ENCODE data around the gene RGS12. TPM values are rescaled to one million over a fixed set of nuclear protein-coding genes. Genes with fewer than 3 reads are reported as not detected.

The RGS12 gene
- total RNA-seq, 1 donor from 2014 or later = 81.9 TPM

DNA sequence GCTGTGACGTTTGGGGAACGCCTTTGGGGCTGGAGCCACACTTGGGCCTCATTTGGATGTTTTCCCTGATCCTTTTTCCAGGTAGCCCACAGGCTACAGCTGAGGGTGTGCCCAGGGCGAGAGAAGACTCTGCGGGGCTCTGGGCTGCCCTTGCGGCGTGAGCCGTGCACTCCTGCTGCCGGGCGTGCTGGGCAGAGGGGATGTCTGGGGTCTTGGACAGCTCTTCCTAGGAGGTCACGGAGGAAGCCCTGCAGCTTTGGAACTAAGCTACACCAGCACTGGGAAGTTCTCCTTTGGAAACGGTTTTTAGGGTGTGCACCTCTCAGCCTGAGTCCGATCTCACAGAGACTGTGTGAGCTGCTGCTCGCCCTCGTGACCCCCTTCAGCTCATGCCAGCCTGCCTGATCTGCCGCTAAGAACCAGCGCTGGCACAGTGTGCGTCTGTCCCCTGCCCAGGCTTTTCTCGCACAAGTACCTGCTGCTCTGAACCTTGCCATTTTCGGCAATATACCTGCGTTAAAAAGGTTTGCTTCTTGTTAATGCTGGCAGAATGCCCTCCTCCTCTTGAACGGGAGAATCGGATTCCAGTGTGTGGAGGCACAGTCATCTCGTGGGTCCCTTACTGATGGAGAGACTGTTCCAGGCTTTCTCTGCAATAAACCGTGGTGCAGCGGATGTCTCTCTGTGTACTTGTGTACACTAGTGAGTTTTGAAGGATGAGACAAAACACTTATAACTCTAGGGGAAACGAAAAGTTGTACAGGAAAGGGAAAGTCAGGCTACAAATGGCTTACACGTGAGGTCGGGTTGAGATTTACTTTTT lies 29.6 kb upstream of the RGS12 start:
- TF ChIP-seq, protein P1, sequence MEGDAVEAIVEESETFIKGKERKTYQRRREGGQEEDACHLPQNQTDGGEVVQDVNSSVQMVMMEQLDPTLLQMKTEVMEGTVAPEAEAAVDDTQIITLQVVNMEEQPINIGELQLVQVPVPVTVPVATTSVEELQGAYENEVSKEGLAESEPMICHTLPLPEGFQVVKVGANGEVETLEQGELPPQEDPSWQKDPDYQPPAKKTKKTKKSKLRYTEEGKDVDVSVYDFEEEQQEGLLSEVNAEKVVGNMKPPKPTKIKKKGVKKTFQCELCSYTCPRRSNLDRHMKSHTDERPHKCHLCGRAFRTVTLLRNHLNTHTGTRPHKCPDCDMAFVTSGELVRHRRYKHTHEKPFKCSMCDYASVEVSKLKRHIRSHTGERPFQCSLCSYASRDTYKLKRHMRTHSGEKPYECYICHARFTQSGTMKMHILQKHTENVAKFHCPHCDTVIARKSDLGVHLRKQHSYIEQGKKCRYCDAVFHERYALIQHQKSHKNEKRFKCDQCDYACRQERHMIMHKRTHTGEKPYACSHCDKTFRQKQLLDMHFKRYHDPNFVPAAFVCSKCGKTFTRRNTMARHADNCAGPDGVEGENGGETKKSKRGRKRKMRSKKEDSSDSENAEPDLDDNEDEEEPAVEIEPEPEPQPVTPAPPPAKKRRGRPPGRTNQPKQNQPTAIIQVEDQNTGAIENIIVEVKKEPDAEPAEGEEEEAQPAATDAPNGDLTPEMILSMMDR (IDR thresholded peaks at IDR 0.05; ENCODE audit: unreplicated experiment) = no peak
- Mint-ChIP-seq H3K4me3 (no peak overlapping the region), H3K4me1 (peaks cover 2% of the 10 kb centered on the region), H3K36me3 (no peaks in the 10 kb centered on the region), H3K9me3 (no peaks in the 10 kb centered on the region), H3K27me3 (ENCODE audit: low read depth) (no peaks in the 10 kb centered on the region), H3K27ac (no peak overlapping the region)
- no peak for DNase-seq (ENCODE audit: low spot score in 2 of 2, unreplicated experiment in 2 of 2)

DNA sequence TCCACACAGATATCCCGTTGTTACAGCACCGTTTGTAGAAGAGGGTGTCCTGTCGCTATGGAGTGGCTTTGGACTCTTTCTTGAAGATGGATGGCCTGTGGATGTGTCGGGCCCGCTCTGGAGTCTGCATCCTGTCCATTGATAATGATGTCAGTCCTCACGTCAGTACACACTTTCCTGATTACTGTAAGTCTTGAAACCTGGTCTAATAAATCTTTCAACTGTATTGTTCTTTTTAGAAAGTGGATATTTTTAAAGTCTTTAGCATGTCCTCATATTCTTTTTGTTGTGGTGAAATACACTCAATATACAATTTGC lies 29.0 kb upstream of the RGS12 start:
- Mint-ChIP-seq H3K9me3 (no peaks in the 10 kb centered on the region), H3K36me3 (no peaks in the 10 kb centered on the region), H3K27ac (no peak overlapping the region), H3K4me1 (peaks cover 4% of the 10 kb centered on the region), H3K27me3 (ENCODE audit: low read depth) (no peaks in the 10 kb centered on the region), H3K4me3 (no peak overlapping the region)
- TF ChIP-seq, protein P1 (IDR thresholded peaks at IDR 0.05; ENCODE audit: unreplicated experiment) = no peak
- DNase-seq (ENCODE audit: low spot score in 2 of 2, unreplicated experiment in 2 of 2) = no peak

DNA sequence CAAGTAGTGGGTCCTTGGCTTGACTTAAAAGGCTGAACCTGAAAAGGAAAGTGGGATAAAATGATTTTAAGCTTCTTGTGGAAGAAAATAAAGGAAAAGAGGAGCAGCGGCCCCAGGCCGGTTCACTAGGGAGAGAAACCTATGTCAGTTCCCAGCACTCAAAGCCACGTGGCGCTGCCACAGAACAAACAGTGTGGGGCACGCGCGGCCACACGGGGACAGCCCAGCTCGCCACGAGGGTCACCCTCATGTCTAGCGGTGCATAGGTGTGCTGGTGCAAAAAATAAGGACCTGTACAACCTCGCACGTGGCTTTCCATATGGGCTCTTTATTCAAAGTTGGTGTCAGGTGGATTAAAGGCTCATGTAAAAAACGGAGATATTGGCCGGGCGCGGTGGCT lies 26.7 kb upstream of the RGS12 start:
- no peak for DNase-seq (ENCODE audit: low spot score in 2 of 2, unreplicated experiment in 2 of 2)
- Mint-ChIP-seq H3K36me3 (no peaks in the 10 kb centered on the region), H3K4me1 (peaks cover 4% of the 10 kb centered on the region), H3K27ac (no peak overlapping the region), H3K27me3 (ENCODE audit: low read depth) (no peaks in the 10 kb centered on the region), H3K4me3 (no peak overlapping the region), H3K9me3 (no peaks in the 10 kb centered on the region)
- TF ChIP-seq, protein P1 (IDR thresholded peaks at IDR 0.05; ENCODE audit: unreplicated experiment) = no peak

DNA sequence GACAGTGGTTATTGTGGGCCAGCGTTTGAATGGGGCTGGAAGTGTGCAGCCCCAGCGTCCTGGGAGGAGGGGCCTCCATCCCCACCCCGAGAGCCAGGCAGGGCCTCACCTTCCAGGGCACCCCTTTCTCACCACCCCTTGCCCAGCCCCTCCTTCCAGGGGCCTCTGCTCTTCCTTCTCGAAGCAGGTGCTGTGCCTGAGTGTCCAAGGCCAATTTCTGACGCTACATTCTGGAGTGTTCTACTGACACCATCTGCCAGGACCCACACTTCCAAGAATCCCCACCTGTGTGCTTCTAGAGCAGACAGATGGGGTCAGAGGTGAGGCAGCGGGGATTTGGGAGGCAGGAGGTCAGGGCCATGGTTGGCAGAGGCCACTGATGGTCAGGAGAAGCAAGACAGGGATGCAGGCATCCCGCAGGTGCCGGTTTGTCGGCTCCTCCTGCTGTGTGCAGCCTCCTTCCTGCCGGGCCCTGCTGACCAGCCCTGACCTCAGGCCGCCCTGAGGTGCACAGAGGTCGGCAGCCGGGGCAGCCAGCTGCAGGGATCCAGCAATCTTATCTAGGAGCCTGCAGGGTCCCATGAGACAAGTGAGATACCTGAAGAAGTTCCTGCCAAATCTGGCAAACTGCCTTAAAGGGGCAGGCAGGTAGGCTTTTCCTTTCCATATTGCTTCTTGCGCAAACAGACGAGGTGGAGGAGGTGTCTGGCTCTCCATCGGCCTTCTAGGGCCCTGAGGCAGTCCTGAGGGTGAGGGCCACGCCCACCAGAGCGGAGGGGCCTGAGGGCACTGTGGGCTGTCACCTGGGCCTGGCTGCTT lies 25.0 kb upstream of the RGS12 start:
- DNase-seq (ENCODE audit: low spot score in 2 of 2, unreplicated experiment in 2 of 2) = no peak
- no peak overlapping the region for H3K4me3 Mint-ChIP-seq
- peaks cover 2% of the 10 kb centered on the region for H3K27me3 Mint-ChIP-seq (ENCODE audit: low read depth)
- H3K36me3 Mint-ChIP-seq = no peaks in the 10 kb centered on the region
- H3K4me1 Mint-ChIP-seq = peaks cover 4% of the 10 kb centered on the region
- TF ChIP-seq, protein P1 (IDR thresholded peaks at IDR 0.05; ENCODE audit: unreplicated experiment) = no peak
- no peaks in the 10 kb centered on the region for H3K9me3 Mint-ChIP-seq
- H3K27ac Mint-ChIP-seq = no peak overlapping the region

DNA sequence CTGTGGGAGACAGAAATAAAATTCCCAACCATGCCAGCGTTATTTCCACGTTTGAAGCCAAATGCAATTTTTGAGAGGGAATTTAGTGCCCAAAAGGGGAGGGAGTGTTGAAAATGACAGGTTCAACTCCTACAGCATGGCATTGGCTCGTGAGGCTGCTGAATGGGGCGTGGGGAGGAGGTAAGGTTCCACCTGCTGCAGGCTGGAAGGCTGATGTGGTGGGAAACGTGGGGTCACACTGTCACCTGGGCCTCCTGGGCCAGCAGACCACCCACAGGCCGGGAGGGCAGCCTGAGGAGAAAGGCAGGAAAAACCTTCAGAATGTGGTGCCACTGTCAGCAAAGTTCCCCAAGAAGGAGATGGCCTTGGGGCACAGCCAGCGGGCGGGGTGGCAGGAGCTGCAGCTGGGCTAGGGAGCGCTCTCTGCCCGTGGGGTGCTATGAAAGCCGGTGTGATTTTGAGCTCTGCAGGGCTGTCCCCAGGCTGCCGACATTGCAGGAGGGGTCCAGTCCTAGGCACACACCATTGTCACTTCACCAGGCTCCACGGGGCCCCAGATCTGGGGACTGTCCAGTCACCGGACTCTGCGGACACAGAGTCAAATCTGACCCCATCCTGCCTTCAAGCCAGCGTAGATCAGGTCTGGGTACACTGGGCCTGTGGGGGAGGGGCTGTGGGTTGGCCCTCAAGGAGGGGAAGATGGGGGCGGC lies 24.3 kb upstream of the RGS12 start:
- H3K36me3 Mint-ChIP-seq = no peaks in the 10 kb centered on the region
- H3K27ac Mint-ChIP-seq = no peak overlapping the region
- H3K4me3 Mint-ChIP-seq = no peak overlapping the region
- peaks cover 2% of the 10 kb centered on the region for H3K27me3 Mint-ChIP-seq (ENCODE audit: low read depth)
- peaks cover 3% of the 10 kb centered on the region for H3K9me3 Mint-ChIP-seq
- DNase-seq (ENCODE audit: low spot score in 2 of 2, unreplicated experiment in 2 of 2) = no peak
- peaks cover 4% of the 10 kb centered on the region for H3K4me1 Mint-ChIP-seq
- TF ChIP-seq, protein P1 (IDR thresholded peaks at IDR 0.05; ENCODE audit: unreplicated experiment) = no peak
